Neural cell (in vitro differentiated cells): ENCODE results near the gene P4HA2. TPM values are rescaled to one million over a fixed set of nuclear protein-coding genes. Genes with fewer than 3 reads are reported as not detected.

Experiments used
- H2AFZ ChIP-seq: fragments of 200-600, 300-800 bp; sonication (generic), shearing (Covaris generic); 2 replicates; pipeline ENCODE4 v1.6.0; 2014; ENCODE audit warnings: low read depth, mild to moderate bottlenecking, antibody characterized with exemption, low read length, moderate library complexity
- H3F3A ChIP-seq: fragments of 200-600 bp; shearing (Covaris generic); 2 replicates; pipeline ENCODE4 v1.6.1; 2016; ENCODE audit warnings: mild to moderate bottlenecking, moderate library complexity, mixed read lengths, antibody characterized with exemption, low read length; ENCODE audit not compliant: insufficient read depth, poor library complexity, severe bottlenecking
- H3K27ac ChIP-seq: fragments of 200-600, 300-800 bp; sonication (generic), shearing (Covaris generic); 2 replicates; pipeline ENCODE4 v1.5.1; 2014; ENCODE audit warnings: mild to moderate bottlenecking, low read length, moderate library complexity
- H3K27me3 ChIP-seq: fragments of 300-800, 200-600 bp; sonication (generic), shearing (Covaris generic); 2 replicates; pipeline ENCODE4 v1.6.0; 2014; ENCODE audit warnings: mild to moderate bottlenecking, low read depth, low read length, moderate library complexity; ENCODE audit not compliant: insufficient read depth
- H3K36me3 ChIP-seq: fragments of 300-800, 200-600 bp; sonication (generic), shearing (Covaris generic); 2 replicates; pipeline ENCODE4 v1.5.1; 2014; ENCODE audit warnings: mild to moderate bottlenecking, antibody characterized with exemption, low read length, moderate library complexity; ENCODE audit not compliant: insufficient read depth
- H3K4me2 ChIP-seq: fragments of 300-800, 200-600 bp; sonication (generic), shearing (Covaris generic); 2 replicates; pipeline ENCODE4 v1.6.0; 2014; ENCODE audit warnings: mild to moderate bottlenecking, low read length
- H3K4me3 ChIP-seq: fragments of 300-800, 200-600 bp; sonication (generic), shearing (Covaris generic); 2 replicates; pipeline ENCODE4 v1.5.1; 2014; ENCODE audit warnings: mild to moderate bottlenecking, low read length, moderate library complexity
- H3K79me2 ChIP-seq: fragments of 200-600 bp; shearing (Covaris generic); replicated peaks from 2 replicates; pipeline ENCODE4 v1.6.0; 2014; ENCODE audit warnings: mild to moderate bottlenecking, low read length, moderate library complexity; ENCODE audit not compliant: insufficient read depth
- H3K9ac ChIP-seq: fragments of 300-800, 200-600 bp; sonication (generic), shearing (Covaris generic); 2 replicates; pipeline ENCODE4 v1.6.1; 2016; ENCODE audit warnings: mild to moderate bottlenecking, low read length, mixed read lengths
- H3K9me2 ChIP-seq: fragments of 200-600 bp; shearing (Covaris generic); 2 replicates; pipeline ENCODE4 v1.6.1; 2016; ENCODE audit warnings: mild to moderate bottlenecking, low read length, mixed read lengths; ENCODE audit not compliant: insufficient read depth
- H3K9me3 ChIP-seq: fragments of 200-600, 300-800 bp; sonication (generic), shearing (Covaris generic); 2 replicates; pipeline ENCODE4 v1.6.1; 2016; ENCODE audit warnings: mild to moderate bottlenecking, mixed run types, low read length, moderate library complexity, mixed read lengths
- H4K20me1 ChIP-seq: fragments of 200-600 bp; shearing (Covaris generic); 2 replicates; pipeline ENCODE4 v1.6.1; 2016; ENCODE audit warnings: mild to moderate bottlenecking, mixed run types; ENCODE audit not compliant: insufficient read depth
- CTCF ChIP-seq: fragments of 450-650 bp; IDR thresholded peaks from 2 replicates; pipeline ENCODE4 v1.5.1; 2014; ENCODE audit warnings: antibody characterized with exemption, mild to moderate bottlenecking, moderate library complexity; ENCODE audit not compliant: poor library complexity, severe bottlenecking
- EP300 ChIP-seq: fragments of 450-650 bp; conservative IDR thresholded peaks from 2 replicates; pipeline ENCODE4 v1.6.1; 2014; ENCODE audit warnings: antibody characterized with exemption, mild to moderate bottlenecking, moderate library complexity; ENCODE audit not compliant: poor library complexity, severe bottlenecking
- EZH2 ChIP-seq: fragments of 200-600, 300-800 bp; shearing (Covaris generic), sonication (generic); IDR thresholded peaks from 2 replicates; pipeline ENCODE4 v1.6.1; 2014; ENCODE audit warnings: antibody characterized with exemption, low read length, borderline replicate concordance, mild to moderate bottlenecking; ENCODE audit not compliant: insufficient read depth, poor library complexity, severe bottlenecking
- MXI1 ChIP-seq: fragments of 450-650 bp; conservative IDR thresholded peaks from 2 replicates; pipeline ENCODE4 v1.6.1; 2014; ENCODE audit warnings: antibody characterized with exemption, mild to moderate bottlenecking; ENCODE audit not compliant: poor library complexity, severe bottlenecking
- POLR2AphosphoS5 ChIP-seq: IDR thresholded peaks from 2 replicates; pipeline ENCODE4 v1.6.1; 2012
- RAD21 ChIP-seq: fragments of 450-650 bp; conservative IDR thresholded peaks from 2 replicates; pipeline ENCODE4 v1.6.1; 2014; ENCODE audit warnings: antibody characterized with exemption, mild to moderate bottlenecking, moderate library complexity
- REST ChIP-seq: IDR thresholded peaks from 2 replicates; pipeline ENCODE4 v1.6.1; 2012; ENCODE audit warnings: borderline replicate concordance
- SMC3 ChIP-seq: fragments of 450-650 bp; conservative IDR thresholded peaks from 2 replicates; pipeline ENCODE4 v1.6.1; 2014; ENCODE audit warnings: antibody characterized with exemption, mild to moderate bottlenecking, moderate library complexity; ENCODE audit not compliant: poor library complexity
- TAF1 ChIP-seq: IDR thresholded peaks from 2 replicates; pipeline ENCODE4 v1.6.1; 2012; ENCODE audit warnings: low read depth
- polyA plus RNA-seq: library from polyadenylated mRNA; depleted of rRNA; stranded (reverse); fragments of >200 nt; gene quantifications from 2 replicates; pipeline ENCODE4 v1.2.3, GENCODE V29; 2014

Gene P4HA2
- polyA plus RNA-seq, 1 donor from 2014 or later: 1.4 TPM

GRCh38 chr5:132229236-132229635, 1.6 kb upstream of the P4HA2 start:
- Histone ChIP-seq H3K9me2 (no peaks in the 10 kb centered on the region), H2AFZ (no peak overlapping the region), H3K9ac (no peak overlapping the region), H3K9me3 (no peaks in the 10 kb centered on the region), H3K36me3 (no peaks in the 10 kb centered on the region), H3K4me3 (no peak overlapping the region), H3F3A (no peaks in the 10 kb centered on the region), H3K27ac (no peak overlapping the region), H3K27me3 (peaks cover 10% of the 10 kb centered on the region), H3K79me2 (no peaks in the 10 kb centered on the region), H4K20me1 (no peaks in the 10 kb centered on the region), H3K4me2 (no peak overlapping the region)
- TF ChIP-seq RAD21 (no peak), SMC3 (no peak), MXI1 (no peak), POLR2AphosphoS5 (no peak), TAF1 (no peak), CTCF (no peak), EZH2 (no peak), REST (no peak), EP300 (no peak)

- Histone ChIP-seq H3K4me2 (no peak overlapping the region), H3K27ac (no peak overlapping the region), H4K20me1 (no peaks in the 10 kb centered on the region), H3K9ac (peak overlapping the region; percentile 58), H3K79me2 (no peaks in the 10 kb centered on the region), H2AFZ (no peak overlapping the region), H3K36me3 (no peaks in the 10 kb centered on the region), H3F3A (no peaks in the 10 kb centered on the region), H3K9me2 (no peaks in the 10 kb centered on the region), H3K27me3 (peaks cover 10% of the 10 kb centered on the region), H3K9me3 (no peaks in the 10 kb centered on the region), H3K4me3 (peak overlapping the region; percentile 75)
- TF ChIP-seq EZH2: no peak
- TF ChIP-seq CTCF: peak; percentile 5
- no peak for TF ChIP-seq MXI1
Observed at GRCh38 chr5:132228241-132229035, 785 bp upstream of the P4HA2 start.
